22Rv1 (cell line): ENCODE results near the gene CCDC170.

Experiments used
- CTCF ChIP-seq: fragments of 450-650 bp; IDR thresholded peaks from 2 replicates; pipeline ENCODE4 v1.5.1; 2017; ENCODE audit warnings: mild to moderate bottlenecking
- ZFX ChIP-seq: fragments of 450-650 bp; IDR thresholded peaks from 2 replicates; pipeline ENCODE4 v1.6.1; 2017; ENCODE audit warnings: antibody characterized with exemption, borderline replicate concordance

DNA sequence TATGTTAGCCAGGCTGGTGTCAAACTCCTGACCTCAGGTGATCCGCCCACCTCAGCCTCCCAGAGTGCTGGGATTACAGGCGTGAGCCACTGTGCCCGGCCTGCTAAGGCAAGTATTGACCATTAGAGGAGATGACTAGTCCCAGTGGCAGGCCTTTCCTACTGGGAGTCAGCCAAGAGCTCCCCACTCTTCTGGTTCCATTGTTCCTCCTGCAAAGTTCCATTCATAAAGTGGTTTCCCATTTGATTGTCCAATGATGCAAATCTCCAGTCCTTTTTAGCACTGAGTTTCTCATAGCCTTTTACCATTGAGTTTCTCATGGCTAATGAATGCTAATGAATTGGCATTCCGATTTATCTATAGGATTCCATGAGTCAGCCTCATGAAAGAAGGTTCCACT lies 165.4 kb downstream of the CCDC170 start:
- TF ChIP-seq CTCF = no peak
- no peak for TF ChIP-seq ZFX
